ENCODE measurements around the gene RAD50. TPM values are rescaled to one million over a fixed set of nuclear protein-coding genes. Genes with fewer than 3 reads are reported as not detected.
A peak's percentile ranks its signal among the peaks of the same experiment; 100 is the strongest.

The RAD50 gene
- total RNA-seq, 2 donors from 2014 or later, result 49.7 to 50.7 TPM

DNA sequence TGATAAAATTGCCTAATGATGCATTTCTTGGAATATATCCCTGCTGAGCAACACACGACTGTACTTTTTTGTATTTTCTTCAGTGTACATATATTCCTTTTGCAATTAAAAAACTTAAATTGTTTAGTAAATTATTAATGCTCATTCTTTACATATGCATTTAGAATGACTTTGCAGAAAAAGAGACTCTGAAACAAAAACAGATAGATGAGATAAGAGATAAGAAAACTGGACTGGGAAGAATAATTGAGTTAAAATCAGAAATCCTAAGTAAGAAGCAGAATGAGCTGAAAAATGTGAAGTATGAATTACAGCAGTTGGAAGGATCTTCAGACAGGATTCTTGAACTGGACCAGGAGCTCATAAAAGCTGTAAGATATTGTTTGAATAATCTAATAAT is 32.7 kb downstream of the RAD50 start:
- H3K9me3 Mint-ChIP-seq, result no peaks in the 10 kb centered on the region
- H3K4me3 ChIP-seq (ENCODE audit: low read length), result no peak overlapping the region
- no peaks in the 10 kb centered on the region for H3K4me1 ChIP-seq (ENCODE audit: control insufficient read depth, insufficient read depth, low read length)
- DNase-seq, result no peak
- H3K36me3 Mint-ChIP-seq (ENCODE audit: low read depth), result peaks cover 51% of the 10 kb centered on the region
- no peaks in the 10 kb centered on the region for H3K4me1 Mint-ChIP-seq
- H3K27ac ChIP-seq (ENCODE audit: low read depth, low read length), result no peak overlapping the region
- H3K27me3 Mint-ChIP-seq (ENCODE audit: insufficient read depth), result no peaks in the 10 kb centered on the region
- H3K27ac Mint-ChIP-seq, result no peak overlapping the region
- no peak overlapping the region for H3K9ac ChIP-seq (ENCODE audit: extremely low read depth, low read length, poor library complexity, severe bottlenecking)
- 83% methylated on average over 1 of the region's 1 CpG; no CpG with 5 or more reads in 1 of the 2 experiments for WGBS, 2 experiments (ENCODE audit: insufficient coverage in 1 of 2, insufficient read length in 1 of 2)
- H3K9me3 ChIP-seq (ENCODE audit: control insufficient read depth, low read length), result no peaks in the 10 kb centered on the region
- peaks cover 52% of the 10 kb centered on the region for H3K36me3 ChIP-seq (ENCODE audit: control insufficient read depth, insufficient read depth, low read length)
- no peaks in the 10 kb centered on the region for H3K27me3 ChIP-seq (ENCODE audit: control insufficient read depth, insufficient read depth, low read length, poor library complexity, severe bottlenecking)
- H3K4me3 Mint-ChIP-seq, result no peak overlapping the region
- TF ChIP-seq, protein P1, sequence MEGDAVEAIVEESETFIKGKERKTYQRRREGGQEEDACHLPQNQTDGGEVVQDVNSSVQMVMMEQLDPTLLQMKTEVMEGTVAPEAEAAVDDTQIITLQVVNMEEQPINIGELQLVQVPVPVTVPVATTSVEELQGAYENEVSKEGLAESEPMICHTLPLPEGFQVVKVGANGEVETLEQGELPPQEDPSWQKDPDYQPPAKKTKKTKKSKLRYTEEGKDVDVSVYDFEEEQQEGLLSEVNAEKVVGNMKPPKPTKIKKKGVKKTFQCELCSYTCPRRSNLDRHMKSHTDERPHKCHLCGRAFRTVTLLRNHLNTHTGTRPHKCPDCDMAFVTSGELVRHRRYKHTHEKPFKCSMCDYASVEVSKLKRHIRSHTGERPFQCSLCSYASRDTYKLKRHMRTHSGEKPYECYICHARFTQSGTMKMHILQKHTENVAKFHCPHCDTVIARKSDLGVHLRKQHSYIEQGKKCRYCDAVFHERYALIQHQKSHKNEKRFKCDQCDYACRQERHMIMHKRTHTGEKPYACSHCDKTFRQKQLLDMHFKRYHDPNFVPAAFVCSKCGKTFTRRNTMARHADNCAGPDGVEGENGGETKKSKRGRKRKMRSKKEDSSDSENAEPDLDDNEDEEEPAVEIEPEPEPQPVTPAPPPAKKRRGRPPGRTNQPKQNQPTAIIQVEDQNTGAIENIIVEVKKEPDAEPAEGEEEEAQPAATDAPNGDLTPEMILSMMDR (conservative IDR thresholded peaks at IDR 0.05), result no peak

DNA sequence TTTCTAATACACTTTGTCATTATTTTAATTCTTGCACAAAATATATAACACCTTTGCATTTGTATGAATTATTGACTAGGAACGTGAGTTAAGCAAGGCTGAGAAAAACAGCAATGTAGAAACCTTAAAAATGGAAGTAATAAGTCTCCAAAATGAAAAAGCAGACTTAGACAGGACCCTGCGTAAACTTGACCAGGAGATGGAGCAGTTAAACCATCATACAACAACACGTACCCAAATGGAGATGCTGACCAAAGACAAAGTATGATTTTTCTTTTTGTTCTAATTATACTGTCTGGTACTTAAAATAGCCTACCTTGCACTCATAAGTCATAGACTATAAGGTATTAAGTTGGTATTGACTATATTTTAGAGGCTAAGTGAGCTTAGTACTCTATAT is 34.4 kb downstream of the RAD50 start:
- TF ChIP-seq, protein P1 (conservative IDR thresholded peaks at IDR 0.05), result peak; percentile 39
- no peak overlapping the region for H3K4me3 Mint-ChIP-seq

DNA sequence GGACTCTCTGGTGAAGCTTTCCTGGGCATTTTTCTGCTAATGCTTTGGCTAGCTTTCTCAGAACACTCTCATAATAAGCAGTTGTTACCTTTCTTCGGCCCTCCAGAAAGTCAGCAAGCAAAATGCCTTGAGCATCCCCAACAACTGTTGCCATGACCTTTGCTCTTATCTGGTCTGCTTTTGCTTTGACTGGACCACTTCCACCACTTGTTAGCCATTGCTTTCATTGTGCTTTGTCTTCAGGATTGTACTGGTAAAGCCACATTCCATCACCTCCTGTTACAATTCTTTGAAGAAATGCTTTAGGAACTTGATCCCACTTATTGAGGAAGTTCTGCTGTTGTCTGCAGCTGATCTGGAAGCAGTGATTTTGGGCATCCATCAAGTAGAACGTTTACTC is 35.7 kb downstream of the RAD50 start:
- Histone ChIP-seq H3K9me3 (ENCODE audit: control insufficient read depth, low read length) (no peaks in the 10 kb centered on the region), H3K9ac (ENCODE audit: extremely low read depth, low read length, poor library complexity, severe bottlenecking) (no peak overlapping the region), H3K4me3 (ENCODE audit: low read length) (no peak overlapping the region), H3K36me3 (ENCODE audit: control insufficient read depth, insufficient read depth, low read length) (peaks cover 66% of the 10 kb centered on the region), H3K27ac (ENCODE audit: low read depth, low read length) (no peak overlapping the region), H3K27me3 (ENCODE audit: control insufficient read depth, insufficient read depth, low read length, poor library complexity, severe bottlenecking) (no peaks in the 10 kb centered on the region), H3K4me1 (ENCODE audit: control insufficient read depth, insufficient read depth, low read length) (no peaks in the 10 kb centered on the region)
- DNase-seq, result no peak
- Mint-ChIP-seq H3K4me3 (no peak overlapping the region), H3K9me3 (no peaks in the 10 kb centered on the region), H3K36me3 (ENCODE audit: low read depth) (peaks cover 57% of the 10 kb centered on the region), H3K27ac (no peak overlapping the region), H3K27me3 (ENCODE audit: insufficient read depth) (no peaks in the 10 kb centered on the region), H3K4me1 (no peaks in the 10 kb centered on the region)
- WGBS, 2 experiments (ENCODE audit: insufficient coverage in 1 of 2, insufficient read length in 1 of 2), result 96 to 100% methylated on average over 1 to 2 of the region's 2 CpGs
- TF ChIP-seq, protein P1 (conservative IDR thresholded peaks at IDR 0.05), result no peak

More for the DNA sequence above, 34.4 kb downstream of the RAD50 start:
- Mint-ChIP-seq H3K4me1 (no peaks in the 10 kb centered on the region), H3K27me3 (ENCODE audit: insufficient read depth) (no peaks in the 10 kb centered on the region), H3K36me3 (ENCODE audit: low read depth) (peaks cover 51% of the 10 kb centered on the region), H3K27ac (no peak overlapping the region), H3K9me3 (no peaks in the 10 kb centered on the region)
- no peak for DNase-seq
- Histone ChIP-seq H3K27me3 (ENCODE audit: control insufficient read depth, insufficient read depth, low read length, poor library complexity, severe bottlenecking) (no peaks in the 10 kb centered on the region), H3K4me1 (ENCODE audit: control insufficient read depth, insufficient read depth, low read length) (no peaks in the 10 kb centered on the region), H3K9ac (ENCODE audit: extremely low read depth, low read length, poor library complexity, severe bottlenecking) (no peak overlapping the region), H3K27ac (ENCODE audit: low read depth, low read length) (no peak overlapping the region), H3K36me3 (ENCODE audit: control insufficient read depth, insufficient read depth, low read length) (peaks cover 59% of the 10 kb centered on the region), H3K9me3 (ENCODE audit: control insufficient read depth, low read length) (no peaks in the 10 kb centered on the region), H3K4me3 (ENCODE audit: low read length) (no peak overlapping the region)
- 86% methylated on average over 1 to 3 of the region's 3 CpGs for WGBS, 2 experiments (ENCODE audit: insufficient coverage in 1 of 2, insufficient read length in 1 of 2)
